ENCODE measurements around the gene LCLAT1. TPM values are rescaled to one million over a fixed set of nuclear protein-coding genes. Genes with fewer than 3 reads are reported as not detected.

Gene LCLAT1
- total RNA-seq, 1 donor from 2014 or later, result 27.7 TPM

DNA sequence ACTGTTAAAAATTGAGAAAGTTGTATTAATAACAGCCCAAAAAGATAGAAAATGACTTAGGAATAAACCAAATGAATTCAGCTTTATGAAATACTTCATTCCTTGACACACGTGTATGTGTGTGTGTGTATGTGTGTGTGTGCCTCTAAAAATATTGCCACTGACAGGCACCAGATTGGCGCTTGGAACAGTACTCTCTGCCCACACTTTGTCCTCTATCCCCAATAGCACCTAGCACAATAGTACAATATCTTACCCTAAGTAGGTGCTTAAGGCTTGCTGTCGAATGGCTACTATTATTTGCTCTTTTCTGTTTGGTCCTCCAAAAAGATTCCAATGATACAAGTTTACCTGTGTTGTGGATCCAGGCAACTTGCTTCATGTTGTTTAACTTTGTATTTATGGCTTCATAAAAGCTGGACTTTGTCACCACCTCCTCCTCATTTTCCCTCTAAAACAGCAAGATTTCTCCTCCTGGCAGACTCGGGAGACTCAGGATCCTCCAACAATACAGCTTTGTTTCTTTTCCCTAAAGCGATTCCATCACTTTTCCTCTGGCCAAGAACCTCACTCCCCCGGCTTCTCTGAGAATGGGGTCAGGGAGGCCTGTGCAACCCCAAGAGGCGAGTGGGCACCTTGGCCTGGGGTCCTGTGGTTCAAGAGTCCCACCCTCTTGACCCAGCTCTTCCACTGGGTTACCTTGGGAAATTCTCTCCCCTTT is 43.3 kb upstream of the LCLAT1 start:
- Mint-ChIP-seq H3K36me3 (ENCODE audit: low read depth) (no peaks in the 10 kb centered on the region), H3K27me3 (ENCODE audit: low read depth) (no peaks in the 10 kb centered on the region), H3K4me3 (no peak overlapping the region), H3K27ac (ENCODE audit: unreplicated experiment) (no peak overlapping the region), H3K9me3 (no peaks in the 10 kb centered on the region), H3K4me1 (peaks cover 24% of the 10 kb centered on the region)
- TF ChIP-seq, protein P1, sequence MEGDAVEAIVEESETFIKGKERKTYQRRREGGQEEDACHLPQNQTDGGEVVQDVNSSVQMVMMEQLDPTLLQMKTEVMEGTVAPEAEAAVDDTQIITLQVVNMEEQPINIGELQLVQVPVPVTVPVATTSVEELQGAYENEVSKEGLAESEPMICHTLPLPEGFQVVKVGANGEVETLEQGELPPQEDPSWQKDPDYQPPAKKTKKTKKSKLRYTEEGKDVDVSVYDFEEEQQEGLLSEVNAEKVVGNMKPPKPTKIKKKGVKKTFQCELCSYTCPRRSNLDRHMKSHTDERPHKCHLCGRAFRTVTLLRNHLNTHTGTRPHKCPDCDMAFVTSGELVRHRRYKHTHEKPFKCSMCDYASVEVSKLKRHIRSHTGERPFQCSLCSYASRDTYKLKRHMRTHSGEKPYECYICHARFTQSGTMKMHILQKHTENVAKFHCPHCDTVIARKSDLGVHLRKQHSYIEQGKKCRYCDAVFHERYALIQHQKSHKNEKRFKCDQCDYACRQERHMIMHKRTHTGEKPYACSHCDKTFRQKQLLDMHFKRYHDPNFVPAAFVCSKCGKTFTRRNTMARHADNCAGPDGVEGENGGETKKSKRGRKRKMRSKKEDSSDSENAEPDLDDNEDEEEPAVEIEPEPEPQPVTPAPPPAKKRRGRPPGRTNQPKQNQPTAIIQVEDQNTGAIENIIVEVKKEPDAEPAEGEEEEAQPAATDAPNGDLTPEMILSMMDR (conservative IDR thresholded peaks at IDR 0.05), result no peak
- no peak for DNase-seq (ENCODE audit: low read depth, low spot score)

GRCh38 chr2:30404319-30405259 is 42.5 kb upstream of the LCLAT1 start:
- Mint-ChIP-seq H3K4me3 (no peak overlapping the region), H3K4me1 (peaks cover 29% of the 10 kb centered on the region), H3K36me3 (ENCODE audit: low read depth) (no peaks in the 10 kb centered on the region), H3K9me3 (no peaks in the 10 kb centered on the region), H3K27ac (ENCODE audit: unreplicated experiment) (no peak overlapping the region), H3K27me3 (ENCODE audit: low read depth) (no peaks in the 10 kb centered on the region)
- DNase-seq (ENCODE audit: low read depth, low spot score), result no peak
- TF ChIP-seq, protein P1 (conservative IDR thresholded peaks at IDR 0.05), result no peak

DNA sequence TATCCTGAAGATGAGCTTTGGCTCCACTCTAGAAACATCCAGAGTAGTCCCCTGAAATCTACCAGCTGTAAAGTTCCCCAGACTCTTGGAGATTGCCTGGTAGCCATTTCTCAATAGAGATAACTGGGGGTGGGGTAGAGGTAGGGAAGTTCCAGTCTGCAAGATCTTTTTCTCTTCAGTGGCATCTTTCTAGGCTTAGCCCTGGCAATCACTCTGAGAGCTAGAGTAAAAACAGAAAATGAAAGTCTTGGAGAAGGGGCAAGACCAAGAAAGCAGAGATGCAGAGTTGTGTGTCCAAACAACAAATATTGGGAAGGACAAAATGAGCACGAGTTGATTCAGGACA is 41.8 kb upstream of the LCLAT1 start:
- no peak for DNase-seq (ENCODE audit: low read depth, low spot score)
- no peaks in the 10 kb centered on the region for H3K36me3 Mint-ChIP-seq (ENCODE audit: low read depth)
- no peaks in the 10 kb centered on the region for H3K27me3 Mint-ChIP-seq (ENCODE audit: low read depth)
- no peaks in the 10 kb centered on the region for H3K9me3 Mint-ChIP-seq
- peaks cover 36% of the 10 kb centered on the region for H3K4me1 Mint-ChIP-seq
- H3K4me3 Mint-ChIP-seq, result no peak overlapping the region
- H3K27ac Mint-ChIP-seq (ENCODE audit: unreplicated experiment), result no peak overlapping the region
- TF ChIP-seq, protein P1 (conservative IDR thresholded peaks at IDR 0.05), result no peak

GRCh38 chr2:30406853-30407252 is 40.2 kb upstream of the LCLAT1 start:
- Mint-ChIP-seq H3K4me3 (no peak overlapping the region), H3K9me3 (no peaks in the 10 kb centered on the region), H3K36me3 (ENCODE audit: low read depth) (no peaks in the 10 kb centered on the region), H3K27ac (ENCODE audit: unreplicated experiment) (no peak overlapping the region), H3K4me1 (peaks cover 48% of the 10 kb centered on the region), H3K27me3 (ENCODE audit: low read depth) (no peaks in the 10 kb centered on the region)
- TF ChIP-seq, protein P1 (conservative IDR thresholded peaks at IDR 0.05), result no peak
- no peak for DNase-seq (ENCODE audit: low read depth, low spot score)

DNA sequence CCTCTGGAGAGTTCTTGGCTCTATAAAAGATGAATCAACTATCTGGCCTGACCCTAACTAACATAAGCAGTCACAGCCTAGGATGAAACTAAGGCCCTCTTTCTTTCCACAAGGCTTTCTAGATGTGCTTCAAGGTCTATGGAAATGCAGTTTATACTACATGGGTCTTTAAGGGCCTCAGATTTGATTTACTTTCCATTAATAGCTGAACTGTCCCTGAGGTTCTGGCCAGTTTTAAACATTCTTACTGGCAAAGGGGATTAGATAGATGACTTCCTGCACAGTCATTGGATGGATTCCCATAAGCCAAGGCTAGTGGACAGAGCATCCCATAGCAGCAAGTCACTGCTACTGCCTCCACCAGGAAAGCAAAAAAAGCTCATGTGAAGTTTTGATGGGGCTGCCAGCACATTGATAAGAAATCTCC is 38.1 kb upstream of the LCLAT1 start:
- peaks cover 59% of the 10 kb centered on the region for H3K4me1 Mint-ChIP-seq
- H3K9me3 Mint-ChIP-seq, result no peaks in the 10 kb centered on the region
- H3K4me3 Mint-ChIP-seq, result no peak overlapping the region
- TF ChIP-seq, protein P1 (conservative IDR thresholded peaks at IDR 0.05), result no peak
- H3K27me3 Mint-ChIP-seq (ENCODE audit: low read depth), result no peaks in the 10 kb centered on the region
- H3K27ac Mint-ChIP-seq (ENCODE audit: unreplicated experiment), result no peak overlapping the region
- DNase-seq (ENCODE audit: low read depth, low spot score), result no peak
- H3K36me3 Mint-ChIP-seq (ENCODE audit: low read depth), result no peaks in the 10 kb centered on the region
